ENCODE data around the gene RNF220. TPM values are rescaled to one million over a fixed set of nuclear protein-coding genes. Genes with fewer than 3 reads are reported as not detected.

Gene RNF220
- polyA plus RNA-seq, 1 of the 3 experiments (the other 2 are of a cell fraction) = 83.7 TPM

GRCh38 chr1:44546403-44547053 lies 141.5 kb downstream of the RNF220 start:
- no peaks in the 10 kb centered on the region for H4K20me1 ChIP-seq (ENCODE audit: insufficient read depth)
- WGBS (ENCODE audit: low lambda C conversion rate) = 16% methylated on average over 6 of the region's 10 CpGs
- no peak overlapping the region for H3K27ac ChIP-seq (ENCODE audit: low read depth in 2 of 2, low read length in 1 of 2)
- H3K9ac ChIP-seq = no peak overlapping the region
- no peak overlapping the region for H3K4me2 ChIP-seq
- H3K4me1 ChIP-seq (ENCODE audit: control insufficient read depth in 1 of 2, insufficient read depth in 2 of 2, low read depth in 1 of 2, low read length in 1 of 2) = no peaks in the 10 kb centered on the region
- TF ChIP-seq EP300 (IDR thresholded peaks at IDR 0.05; ENCODE audit: borderline replicate concordance in 1 of 2, low read depth in 1 of 2, low read length in 1 of 2) = no peak
- TF ChIP-seq FOXM1 (IDR thresholded peaks at IDR 0.05; ENCODE audit: low read depth) = no peak
- TF ChIP-seq MEF2A (IDR thresholded peaks at IDR 0.05; ENCODE audit: borderline replicate concordance, low read depth) = no peak
- no peak for TF ChIP-seq REST (IDR thresholded peaks at IDR 0.05; ENCODE audit: low read depth, low read length)
- no peak for TF ChIP-seq FOXJ3 (CRISPR knock-in tag; IDR thresholded peaks at IDR 0.05)
- TF ChIP-seq PBX3 (IDR thresholded peaks at IDR 0.05) = no peak
- TF ChIP-seq ZBTB33 (IDR thresholded peaks at IDR 0.05; ENCODE audit: borderline replicate concordance, low read depth) = no peak
- TF ChIP-seq YY1 (IDR thresholded peaks at IDR 0.05; ENCODE audit: low read depth) = no peak
- no peak for TF ChIP-seq RAD21 (IDR thresholded peaks at IDR 0.05; ENCODE audit: low read length)
- no peak for TF ChIP-seq POLR2AphosphoS5 (IDR thresholded peaks at IDR 0.05; ENCODE audit: low read depth, low read length)
- TF ChIP-seq USF2 (IDR thresholded peaks at IDR 0.05; ENCODE audit: borderline replicate concordance, low read depth, low read length) = no peak
- TF ChIP-seq SIN3A (IDR thresholded peaks at IDR 0.05; ENCODE audit: borderline replicate concordance, low read depth, low read length) = no peak
- TF ChIP-seq TCF12 (IDR thresholded peaks at IDR 0.05) = no peak
- no peak for TF ChIP-seq USF1 (IDR thresholded peaks at IDR 0.05; ENCODE audit: borderline replicate concordance, low read depth)
- no peak for TF ChIP-seq EZH2phosphoT487 (IDR thresholded peaks at IDR 0.05; ENCODE audit: borderline replicate concordance, low read depth)
- no peak for TF ChIP-seq FOSL2 (IDR thresholded peaks at IDR 0.05; ENCODE audit: borderline replicate concordance, low read depth)
- DNase-seq = no peak
- H2AFZ ChIP-seq (ENCODE audit: low read depth) = no peak overlapping the region
- H3K36me3 ChIP-seq (replicated peaks in 1 of 2; ENCODE audit: control insufficient read depth in 1 of 2, insufficient read depth in 2 of 2, low read length in 1 of 2) = no peaks in the 10 kb centered on the region
- no peak overlapping the region for H3K4me3 ChIP-seq (ENCODE audit: low read depth in 2 of 2, low read length in 1 of 2)
- CTCF ChIA-PET = interaction anchor here (0.7 to 1.2 kb wide), 4 partner anchors 8 to 106 kb away, joined by 3 to 4 read pairs (median 3); no protein-coding TSS in a partner anchor
- H3K79me2 ChIP-seq (ENCODE audit: insufficient read depth) = no peaks in the 10 kb centered on the region
- no peaks in the 10 kb centered on the region for H3K9me3 ChIP-seq
- no peaks in the 10 kb centered on the region for H3F3A ChIP-seq (replicated peaks; ENCODE audit: insufficient read depth)
- H3K27me3 ChIP-seq (ENCODE audit: insufficient read depth) = peaks cover 24% of the 10 kb centered on the region; the same call in 1 of the 2 replicates
- POLR2A ChIA-PET = no interaction called here
- no peaks in the 10 kb centered on the region for H3K9me2 ChIP-seq

All from SK-N-SH (cell line).